Hematopoietic multipotent progenitor cell treated with erythropoietin and hydrocortisone succinate and interleukin-3 and kit ligand, for 8 days (in vitro differentiated cells): ENCODE results near the gene HSPG2.
"Not testable (repeated sequence)": the region's sequence is repeated elsewhere in the genome, so short reads cannot be mapped to it uniquely, and the experiment has no call there.

Experiments used
- DNase-seq: peaks from one replicate; pipeline ENCODE4 v3.0.0-alpha.2; 2015

The HSPG2 gene

GRCh38 chr1:21841852-21842466 is 95.2 kb downstream of the HSPG2 start:
- no peak for DNase-seq

GRCh38 chr1:21840981-21841380 is 96.1 kb downstream of the HSPG2 start:
- DNase-seq, result no peak

GRCh38 chr1:21839337-21840037 is 97.6 kb downstream of the HSPG2 start:
- DNase-seq, result no peak

GRCh38 chr1:21838359-21839157 is 98.6 kb downstream of the HSPG2 start:
- DNase-seq, result no peak

GRCh38 chr1:21837476-21837875 is 99.6 kb downstream of the HSPG2 start:
- no peak for DNase-seq

- no peak for DNase-seq
These were observed 100.4 kb downstream of the HSPG2 start for GRCh38 chr1:21836729-21837128.

- no peak for DNase-seq
These were observed 101.1 kb downstream of the HSPG2 start for GRCh38 chr1:21836010-21836409.

GRCh38 chr1:21834666-21835065 is 102.4 kb downstream of the HSPG2 start:
- no peak for DNase-seq

GRCh38 chr1:21834094-21834493 is 103.0 kb downstream of the HSPG2 start:
- peak; percentile 29 for DNase-seq

GRCh38 chr1:21833392-21833976 is 103.6 kb downstream of the HSPG2 start:
- DNase-seq, result no peak

- no peak for DNase-seq
These were observed 105.6 kb downstream of the HSPG2 start for GRCh38 chr1:21831454-21831970.

- DNase-seq, result no peak
These were observed 106.2 kb downstream of the HSPG2 start for GRCh38 chr1:21830792-21831453.

- DNase-seq, result no peak
These were observed 107.8 kb downstream of the HSPG2 start for GRCh38 chr1:21829294-21829693.

- DNase-seq, result no peak
These were observed 108.5 kb downstream of the HSPG2 start for GRCh38 chr1:21828506-21829210.

- DNase-seq, result no peak
These were observed 109.0 kb downstream of the HSPG2 start for GRCh38 chr1:21828075-21828474.

GRCh38 chr1:21827141-21827679 is 109.9 kb downstream of the HSPG2 start:
- no peak for DNase-seq

- not testable (repeated sequence) for DNase-seq
These were observed 110.4 kb downstream of the HSPG2 start for GRCh38 chr1:21826694-21827093.

GRCh38 chr1:21825393-21825792 is 111.7 kb downstream of the HSPG2 start:
- no peak for DNase-seq

- DNase-seq, result no peak
These were observed 112.2 kb downstream of the HSPG2 start for GRCh38 chr1:21824926-21825325.

- no peak for DNase-seq
These were observed 113.0 kb downstream of the HSPG2 start for GRCh38 chr1:21823980-21824702.
